HEK293 (cell line): ENCODE data around the gene BRMS1.

Source experiments
- CTCF ChIA-PET: fragments of 350-600 bp; formaldehyde crosslinking; extraction: SDS; loops from one replicate; lab custom pipeline; 2021; ENCODE audit warnings: antibody characterized with exemption; lab: Yijun Ruan, JAX
- POLR2A ChIA-PET: fragments of 300-600 bp; formaldehyde crosslinking; extraction: SDS; loops from one replicate; lab custom pipeline; 2020; ENCODE audit warnings: antibody characterized with exemption, inconsistent platforms; lab: Yijun Ruan, JAX
- H3K27ac ChIP-seq: fragments of 200-500 bp; sonication (Bioruptor generic); 2 replicates; pipeline ENCODE4 v1.5.1; 2014; ENCODE audit warnings: low read depth, low read length, control low read depth, inconsistent platforms; ENCODE audit errors: extremely low read depth
- H3K36me3 ChIP-seq, 2 experiments: fragments of 200-500 bp in 1 of 2; sonication (Bioruptor generic) in 1 of 2; 1 replicate in 1 of 2; 2 replicates in 1 of 2; pipeline ENCODE4 v1.5.1; 2014 to 2017; ENCODE audit warnings: inconsistent platforms in 2 of 2, low read length in 2 of 2; ENCODE audit not compliant: control insufficient read depth in 2 of 2, insufficient read depth in 1 of 2
- H3K4me1 ChIP-seq: fragments of 200-500 bp; sonication (Bioruptor generic); 2 replicates; pipeline ENCODE4 v1.5.1; 2014; ENCODE audit warnings: mild to moderate bottlenecking, low read length, inconsistent platforms; ENCODE audit not compliant: control insufficient read depth, insufficient read depth
- H3K4me3 ChIP-seq: 2 replicates; pipeline ENCODE4 v1.5.1; 2011; ENCODE audit warnings: low read depth, mild to moderate bottlenecking, control low read depth, low read length, moderate library complexity
- H3K9me3 ChIP-seq: fragments of 200-500 bp; sonication (Bioruptor generic); 2 replicates; pipeline ENCODE4 v1.5.1; 2014; ENCODE audit warnings: low read depth, low read length, inconsistent platforms; ENCODE audit not compliant: control insufficient read depth, insufficient read depth
- HOXA7 ChIP-seq: sonication (generic); formaldehyde crosslinking; IDR thresholded peaks from 2 replicates; pipeline ENCODE4 v1.8.1; 2022; ENCODE audit warnings: missing genetic modification reagents, borderline replicate concordance
- IKZF3 ChIP-seq: fragments of 450-650 bp; IDR thresholded peaks from 2 replicates; pipeline ENCODE4 v1.5.0; 2018; ENCODE audit warnings: missing biosample characterization, mild to moderate bottlenecking, missing genetic modification characterization, moderate library complexity
- OSR2 ChIP-seq: fragments of 450-650 bp; formaldehyde crosslinking; IDR thresholded peaks from 2 replicates; pipeline ENCODE4 v1.5.1; 2016; ENCODE audit warnings: missing biosample characterization, missing genetic modification characterization
- ZBTB10 ChIP-seq: fragments of 450-650 bp; formaldehyde crosslinking; IDR thresholded peaks from 2 replicates; pipeline ENCODE4 v1.5.1; 2016; ENCODE audit warnings: missing biosample characterization, missing genetic modification characterization
- ZBTB11 ChIP-seq: fragments of 450-650 bp; formaldehyde crosslinking; conservative IDR thresholded peaks from 2 replicates; pipeline ENCODE4 v1.5.1; 2016; ENCODE audit warnings: low read depth, missing biosample characterization, missing genetic modification characterization
- ZFP3 ChIP-seq: fragments of 450-650 bp; formaldehyde crosslinking; IDR thresholded peaks from 2 replicates; pipeline ENCODE4 v1.5.1; 2016; ENCODE audit warnings: low read depth, missing biosample characterization, missing genetic modification characterization
- ZNF133 ChIP-seq: fragments of 450-650 bp; formaldehyde crosslinking; IDR thresholded peaks from 2 replicates; pipeline ENCODE4 v1.5.1; 2016; ENCODE audit warnings: missing biosample characterization, missing genetic modification characterization
- ZNF169 ChIP-seq: fragments of 450-650 bp; formaldehyde crosslinking; IDR thresholded peaks from 2 replicates; pipeline ENCODE4 v1.5.1; 2016; ENCODE audit warnings: missing biosample characterization, missing genetic modification characterization
- ZNF174 ChIP-seq: fragments of 450-650 bp; formaldehyde crosslinking; IDR thresholded peaks from 2 replicates; pipeline ENCODE4 v1.5.0; 2017; ENCODE audit warnings: missing biosample characterization, mild to moderate bottlenecking, missing genetic modification characterization
- ZNF239 ChIP-seq: fragments of 450-650 bp; formaldehyde crosslinking; IDR thresholded peaks from 2 replicates; pipeline ENCODE4 v1.5.1; 2016; ENCODE audit warnings: missing biosample characterization, missing genetic modification characterization
- ZNF24 ChIP-seq: fragments of 450-650 bp; formaldehyde crosslinking; IDR thresholded peaks from 2 replicates; pipeline ENCODE4 v1.5.1; 2016; ENCODE audit warnings: missing biosample characterization, missing genetic modification characterization
- ZNF311 ChIP-seq: fragments of 450-650 bp; formaldehyde crosslinking; IDR thresholded peaks from 2 replicates; pipeline ENCODE4 v1.5.1; 2017; ENCODE audit warnings: missing biosample characterization, missing genetic modification characterization, borderline replicate concordance
- ZNF580 ChIP-seq: fragments of 450-650 bp; formaldehyde crosslinking; IDR thresholded peaks from 2 replicates; pipeline ENCODE4 v1.5.1; 2016; ENCODE audit warnings: missing biosample characterization, missing genetic modification characterization
- ZNF664 ChIP-seq: fragments of 450-650 bp; formaldehyde crosslinking; IDR thresholded peaks from 2 replicates; pipeline ENCODE4 v1.5.1; 2016; ENCODE audit warnings: missing biosample characterization, missing genetic modification characterization
- ZNF777 ChIP-seq: fragments of 450-650 bp; formaldehyde crosslinking; IDR thresholded peaks from 2 replicates; pipeline ENCODE4 v1.5.1; 2017; ENCODE audit warnings: missing biosample characterization, missing genetic modification characterization, borderline replicate concordance
- TF ChIP-seq, protein P1 (sequence below): fragments of 450-650 bp; formaldehyde crosslinking; IDR thresholded peaks from 2 replicates; pipeline ENCODE4 v1.5.1; 2017; ENCODE audit warnings: missing biosample characterization, missing genetic modification characterization

BRMS1 gene

GRCh38 chr11:66343176-66343575 lies 1.7 kb downstream of the BRMS1 start:
- Histone ChIP-seq H3K27ac (no peak overlapping the region), H3K9me3 (no peaks in the 10 kb centered on the region)
- CTCF ChIA-PET: interaction anchor here (0.8 to 3.8 kb wide), 2 partner anchors 13 to 31 kb away, joined by 3 to 28 read pairs; no protein-coding TSS in a partner anchor

DNA sequence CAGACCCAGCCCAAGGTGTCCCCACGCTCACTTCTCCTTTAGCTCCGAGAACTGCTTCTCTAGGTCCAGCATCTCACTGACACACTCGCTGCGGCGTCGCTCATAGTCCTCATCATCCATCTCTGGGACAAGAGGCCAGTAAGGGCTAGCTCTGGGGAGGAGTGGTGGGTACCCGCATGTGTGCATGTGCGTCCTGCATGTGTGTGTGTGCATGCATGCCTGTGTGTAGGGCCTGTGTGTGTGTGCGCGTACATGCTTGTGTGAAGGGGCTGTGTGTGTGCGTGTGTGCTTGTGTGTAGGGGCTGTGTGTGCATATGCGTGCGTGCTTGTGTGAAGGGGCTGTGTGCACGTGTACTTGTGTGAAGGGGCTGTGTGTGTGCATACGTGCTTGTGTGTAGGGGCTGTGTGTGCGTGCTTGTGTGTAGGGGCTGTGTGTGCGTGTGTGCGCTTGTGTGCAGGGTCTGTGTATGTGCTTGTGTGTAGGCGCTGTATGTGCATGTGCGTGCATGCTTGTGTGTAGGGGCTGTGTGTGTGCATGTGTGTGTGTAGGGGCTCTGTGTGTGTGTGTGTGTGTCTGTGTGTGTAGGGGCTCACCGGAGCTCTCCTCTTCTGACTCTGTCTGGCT lies 3.3 kb downstream of the BRMS1 start:
- Histone ChIP-seq H3K4me3 (no peak overlapping the region), H3K4me1 (no peaks in the 10 kb centered on the region), H3K36me3 (peaks cover 0 to 66% of the 10 kb centered on the region in 2 experiments; a peak in 2 of 3 replicates), H3K27ac (no peak overlapping the region), H3K9me3 (no peaks in the 10 kb centered on the region)
- no peak for TF ChIP-seq ZNF311 (tag by site-specific recombination)
- TF ChIP-seq, protein P1, sequence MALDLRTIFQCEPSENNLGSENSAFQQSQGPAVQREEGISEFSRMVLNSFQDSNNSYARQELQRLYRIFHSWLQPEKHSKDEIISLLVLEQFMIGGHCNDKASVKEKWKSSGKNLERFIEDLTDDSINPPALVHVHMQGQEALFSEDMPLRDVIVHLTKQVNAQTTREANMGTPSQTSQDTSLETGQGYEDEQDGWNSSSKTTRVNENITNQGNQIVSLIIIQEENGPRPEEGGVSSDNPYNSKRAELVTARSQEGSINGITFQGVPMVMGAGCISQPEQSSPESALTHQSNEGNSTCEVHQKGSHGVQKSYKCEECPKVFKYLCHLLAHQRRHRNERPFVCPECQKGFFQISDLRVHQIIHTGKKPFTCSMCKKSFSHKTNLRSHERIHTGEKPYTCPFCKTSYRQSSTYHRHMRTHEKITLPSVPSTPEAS (tag by site-specific recombination): peak; percentile 88
- POLR2A ChIA-PET: no interaction called here
- CTCF ChIA-PET: interaction anchor here (1.0 kb wide), 2 partner anchors 31 to 48 kb away, joined by 3 to 4 read pairs; no protein-coding TSS in a partner anchor

More at GRCh38 chr11:66343176-66343575, 1.7 kb downstream of the BRMS1 start:
- Histone ChIP-seq H3K36me3 (peaks cover 0 to 55% of the 10 kb centered on the region in 2 experiments; a peak in 2 of 3 replicates), H3K4me3 (no peak overlapping the region), H3K4me1 (no peaks in the 10 kb centered on the region)
- no peak for TF ChIP-seq ZNF239
- no peak for TF ChIP-seq ZNF24 (tag by site-specific recombination)
- no peak for TF ChIP-seq ZBTB10 (tag by site-specific recombination)
- no peak for TF ChIP-seq ZNF580 (tag by site-specific recombination)
- TF ChIP-seq OSR2 (tag by site-specific recombination): no peak
- no peak for TF ChIP-seq ZNF777
- TF ChIP-seq ZFP3 (tag by site-specific recombination): no peak
- no peak for TF ChIP-seq HOXA7 (CRISPR knock-in tag)
- TF ChIP-seq ZNF133 (tag by site-specific recombination): no peak
- no peak for TF ChIP-seq ZNF664 (tag by site-specific recombination)
- no peak for TF ChIP-seq IKZF3 (tag by site-specific recombination)
- no peak for TF ChIP-seq ZNF169
- no peak for TF ChIP-seq ZBTB11 (tag by site-specific recombination)
- TF ChIP-seq ZNF174 (tag by site-specific recombination): no peak
- POLR2A ChIA-PET: interaction anchor here (4.3 kb wide), 1 partner anchor 31 kb away, joined by 18 read pairs; no protein-coding TSS in a partner anchor
